WTC11 (cell line): ENCODE measurements around the gene LRRC8C.

Experiments used
- CTCF ChIP-seq: fragments of 200-600 bp; IDR thresholded peaks from 2 replicates; pipeline ENCODE4 v1.8.0; 2022; ENCODE audit warnings: antibody characterized with exemption
- MAX ChIP-seq: sonication (generic); formaldehyde crosslinking; IDR thresholded peaks from 2 replicates; pipeline ENCODE4 v1.8.0; 2022; ENCODE audit warnings: mild to moderate bottlenecking, missing genetic modification reagents

- TF ChIP-seq CTCF (no peak), MAX (CRISPR knock-in tag) (no peak)
Measured at GRCh38 chr1:89685461-89685860, 52.5 kb downstream of the LRRC8C start.
